IMR-90 (cell line): ENCODE measurements around the gene PRTFDC1. TPM values are rescaled to one million over a fixed set of nuclear protein-coding genes. Genes with fewer than 3 reads are reported as not detected.

ENCODE experiments used
- ATAC-seq: fragments of 200-7000 bp; cut with Tn5 transposase; 2 replicates; pipeline ENCODE4 v1.9.1; 2020; ENCODE audit warnings: low read depth, mild to moderate bottlenecking, moderate library complexity
- BruUV-seq: library from RNA; stranded (reverse); fragments of 400-500 nt; replicated peaks from 2 replicates; lab custom pipeline; 2021; lab: Mats Ljungman, UMichigan
- CTCF ChIA-PET: fragments of 300-600 bp; formaldehyde crosslinking; extraction: SDS; loops from one replicate; lab custom pipeline; 2021; ENCODE audit warnings: antibody characterized with exemption; lab: Yijun Ruan, JAX
- POLR2A ChIA-PET: fragments of 300-600 bp; sonication (Branson Sonifier 250); formaldehyde crosslinking; loops from one replicate; lab custom pipeline; 2022; ENCODE audit warnings: antibody characterized with exemption; ENCODE audit not compliant: unreplicated experiment; lab: Charles Lee
- DNase-seq: peaks from one replicate; pipeline ENCODE4 v3.0.0; 2013
- H2AFZ ChIP-seq: replicated peaks from 2 replicates; pipeline ENCODE3; 2013; ENCODE audit warnings: low read length, mild to moderate bottlenecking; ENCODE audit not compliant: poor library complexity
- H2AK5ac ChIP-seq: 2 replicates; pipeline ENCODE4 v1.6.1; 2013; ENCODE audit warnings: low read depth, low read length, inconsistent platforms
- H2AK9ac ChIP-seq: replicated peaks from 2 replicates; pipeline ENCODE3; 2013; ENCODE audit warnings: mild to moderate bottlenecking, low read depth, low read length, moderate library complexity; ENCODE audit not compliant: poor library complexity
- H2BK120ac ChIP-seq: 2 replicates; pipeline ENCODE4 v1.6.1; 2013; ENCODE audit warnings: low read depth, low read length, inconsistent platforms
- H2BK15ac ChIP-seq: 3 replicates; pipeline ENCODE4 v1.6.1; 2013; ENCODE audit warnings: low read depth, low read length, inconsistent platforms
- H2BK20ac ChIP-seq: 2 replicates; pipeline ENCODE4 v1.6.1; 2013; ENCODE audit warnings: low read depth, mild to moderate bottlenecking, inconsistent platforms, low read length, moderate library complexity
- H2BK5ac ChIP-seq: 2 replicates; pipeline ENCODE4 v1.6.1; 2013; ENCODE audit warnings: mild to moderate bottlenecking, low read depth, low read length, inconsistent platforms; ENCODE audit not compliant: poor library complexity, severe bottlenecking
- H3K14ac ChIP-seq: replicated peaks from 2 replicates; pipeline ENCODE4 v1.6.1; 2013; ENCODE audit warnings: low read depth, low read length, inconsistent platforms
- H3K18ac ChIP-seq: 2 replicates; pipeline ENCODE4 v1.6.1; 2013; ENCODE audit warnings: low read depth, low read length, control low read depth
- H3K23ac ChIP-seq: 2 replicates; pipeline ENCODE4 v1.6.1; 2013; ENCODE audit warnings: low read depth, low read length, inconsistent platforms
- H3K27ac ChIP-seq: 2 replicates; pipeline ENCODE4 v1.5.1; 2013; ENCODE audit warnings: mild to moderate bottlenecking, control low read depth, low read length; ENCODE audit not compliant: insufficient read depth
- H3K27me3 ChIP-seq: 2 replicates; pipeline ENCODE4 v1.6.1; 2013; ENCODE audit warnings: low read length; ENCODE audit not compliant: control insufficient read depth, insufficient read depth
- H3K36me3 ChIP-seq: 2 replicates; pipeline ENCODE4 v1.6.1; 2013; ENCODE audit warnings: low read length, mixed read lengths; ENCODE audit not compliant: control insufficient read depth, insufficient read depth
- H3K4ac ChIP-seq: 2 replicates; pipeline ENCODE4 v1.6.1; 2013; ENCODE audit warnings: low read depth, low read length, inconsistent platforms
- H3K4me1 ChIP-seq: 2 replicates; pipeline ENCODE4 v1.6.1; 2013; ENCODE audit warnings: low read length, mixed read lengths; ENCODE audit not compliant: control insufficient read depth, insufficient read depth
- H3K4me2 ChIP-seq: 2 replicates; pipeline ENCODE4 v1.6.1; 2013; ENCODE audit warnings: low read depth, mild to moderate bottlenecking, control low read depth, low read length, moderate library complexity
- H3K4me3 ChIP-seq: 2 replicates; pipeline ENCODE4 v1.5.1; 2013; ENCODE audit warnings: low read depth, mild to moderate bottlenecking, control low read depth, low read length, moderate library complexity; ENCODE audit not compliant: insufficient read depth
- H3K56ac ChIP-seq: 2 replicates; pipeline ENCODE4 v1.6.1; 2013; ENCODE audit warnings: low read length, inconsistent platforms; ENCODE audit not compliant: insufficient read depth; ENCODE audit errors: extremely low read depth
- H3K79me1 ChIP-seq, 2 experiments: 2 replicates each; pipeline ENCODE4 v1.6.1; 2013; ENCODE audit warnings: low read length in 2 of 2, inconsistent platforms in 1 of 2, low read depth in 1 of 2
- H3K9ac ChIP-seq: 2 replicates; pipeline ENCODE4 v1.6.1; 2013; ENCODE audit warnings: low read depth, low read length, control low read depth
- H3K9me1 ChIP-seq: 2 replicates; pipeline ENCODE4 v1.6.1; 2013; ENCODE audit warnings: low read length, inconsistent platforms; ENCODE audit not compliant: insufficient read depth
- H3K9me3 ChIP-seq: 2 replicates; pipeline ENCODE4 v1.6.1; 2013; ENCODE audit warnings: low read length; ENCODE audit not compliant: control insufficient read depth, insufficient read depth
- H4K20me1 ChIP-seq: 2 replicates; pipeline ENCODE4 v1.6.1; 2013; ENCODE audit warnings: low read length, inconsistent platforms; ENCODE audit not compliant: insufficient read depth
- H4K5ac ChIP-seq: 2 replicates; pipeline ENCODE4 v1.6.1; 2013; ENCODE audit warnings: mild to moderate bottlenecking, low read depth, low read length, control low read depth
- H4K8ac ChIP-seq, 2 experiments: 2 replicates each; pipeline ENCODE4 v1.6.1; 2013; ENCODE audit warnings: low read depth in 2 of 2, low read length in 2 of 2, control low read depth in 1 of 2, inconsistent platforms in 1 of 2
- H4K91ac ChIP-seq: 2 replicates; pipeline ENCODE4 v1.6.1; 2013; ENCODE audit warnings: low read depth, low read length, inconsistent platforms; ENCODE audit not compliant: insufficient read depth
- CEBPB ChIP-seq: IDR thresholded peaks from 2 replicates; pipeline ENCODE4 v1.6.1; 2012; ENCODE audit warnings: low read depth, low read length, improper control_type of control experiment
- CHD1 ChIP-seq: IDR thresholded peaks from 2 replicates; pipeline ENCODE4 v1.6.1; 2012; ENCODE audit warnings: low read depth, low read length, improper control_type of control experiment
- MAFK ChIP-seq: IDR thresholded peaks from 2 replicates; pipeline ENCODE4 v1.6.1; 2012; ENCODE audit warnings: low read depth, low read length, improper control_type of control experiment
- POLR2A ChIP-seq: IDR thresholded peaks from 2 replicates; pipeline ENCODE4 v1.6.1; 2012; ENCODE audit warnings: mild to moderate bottlenecking, low read depth, low read length
- RAD21 ChIP-seq: IDR thresholded peaks from 2 replicates; pipeline ENCODE4 v1.6.1; 2012; ENCODE audit warnings: low read length, improper control_type of control experiment
- RCOR1 ChIP-seq: IDR thresholded peaks from 2 replicates; pipeline ENCODE4 v1.6.1; 2012; ENCODE audit warnings: mild to moderate bottlenecking, low read length, improper control_type of control experiment; ENCODE audit not compliant: insufficient replicate concordance
- WGBS, 2 experiments: methylation state at CpG; one replicate each; pipeline versions ENCODE4 v1.1.5 to v1.1.7; 2013; ENCODE audit warnings: missing lambda C conversion rate in 2 of 2; ENCODE audit not compliant: insufficient read length in 1 of 2; ENCODE audit errors: extremely low coverage in 2 of 2; 5-methylcytosine and 5-hydroxymethylcytosine counted together
- dilution Hi-C: fragments of 300-500 bp; cut with HindIII; formaldehyde crosslinking; loops from one replicate; pipeline ENCODE4 v1.14.3; 2018; ENCODE audit warnings: low sequenced_read_pairs; ENCODE audit not compliant: unreplicated experiment
- in situ Hi-C: fragments of 300-500 bp; cut with MboI; formaldehyde crosslinking; loops from 3 replicates; pipeline ENCODE4 v1.14.3; 2019; ENCODE audit warnings: low sequenced_read_pairs, inconsistent platforms, mixed read lengths
- intact Hi-C: fragments of 100-400 bp; cut with micrococcal nuclease; formaldehyde crosslinking; loops from 2 replicates; pipeline ENCODE4 v1.10.0; 2022
- polyA plus RNA-seq, 3 experiments: library from polyadenylated mRNA; depleted of rRNA; stranded (reverse); fragments of >200 nt; gene quantifications; 2 replicates each; pipeline ENCODE4 v1.2.3, GENCODE V29; 2012; ENCODE audit warnings: low replicate concordance in 1 of 3
- total RNA-seq: library from RNA; depleted of rRNA; stranded (reverse); fragments of >200 nt; gene quantifications from 2 replicates; pipeline ENCODE4 v1.2.3, GENCODE V29; 2012

Gene PRTFDC1
- total and polyA plus RNA-seq, 2 of the 4 experiments (the other 2 are of a cell fraction): 12.3 to 17.9 TPM

- Histone ChIP-seq H2BK5ac (peak overlapping the region; percentile 49), H2AFZ (no peak overlapping the region), H2AK9ac (peak overlapping the region; percentile 2), H3K4me1 (peaks cover 7% of the 10 kb centered on the region; the same call in 1 of the 2 replicates), H3K27me3 (no peaks in the 10 kb centered on the region), H2BK15ac (0 out of 3 replicates have a peak overlapping the region, but pooled peaks have one; percentile 11), H3K9ac (no peak overlapping the region), H3K79me1 (0 out of 4 replicates have a peak, but pooled peaks cover 0 to 5% of the 10 kb centered on the region in 2 experiments), H3K36me3 (no peaks in the 10 kb centered on the region), H3K14ac (no peak overlapping the region), H3K18ac (peak overlapping the region; percentile 55; the same call in 1 of the 2 replicates), H4K8ac (0 out of 4 replicates have a peak overlapping the region, but pooled peaks of 1 of the 2 experiments have one; percentile 19), H3K27ac (no peak overlapping the region), H4K91ac (no peak overlapping the region), H3K4me2 (no peak overlapping the region), H3K56ac (no peak overlapping the region), H4K5ac (peak overlapping the region; percentile 63; the same call in 1 of the 2 replicates), H3K23ac (no peak overlapping the region), H3K9me1 (peaks cover 9% of the 10 kb centered on the region), H2BK20ac (0 out of 2 replicates have a peak overlapping the region, but pooled peaks have one; percentile 25), H3K4me3 (no peak overlapping the region), H3K9me3 (no peaks in the 10 kb centered on the region), H3K4ac (peak overlapping the region; percentile 25), H4K20me1 (no peaks in the 10 kb centered on the region), H2AK5ac (no peak overlapping the region), H2BK120ac (no peak overlapping the region)
- TF ChIP-seq MAFK (no peak), POLR2A (no peak), CHD1 (no peak), RCOR1 (no peak), RAD21 (no peak), CEBPB (no peak)
- ChIA-PET POLR2A (no interaction called here), CTCF (interaction anchor here (1.0 kb wide), 1 partner anchor 176 kb away, joined by 6 read pairs; no protein-coding TSS in a partner anchor)
- BruUV-seq: no TSS peak
- dilution Hi-C loops (no loop called here), in situ Hi-C loops (no loop called here), intact Hi-C loops (no loop called here)
- WGBS, 2 experiments: no CpG with 5 or more reads among the region's 2 CpGs
- ATAC-seq: no peak
- DNase-seq: no peak
Measured at GRCh38 chr10:24884316-24884715, 68.1 kb downstream of the PRTFDC1 start.
